Subcutaneous abdominal adipose tissue (tissue), 5 donors: ENCODE results near the gene NMBR.
"Not testable (repeated sequence)": the region's sequence is repeated elsewhere in the genome, so short reads cannot be mapped to it uniquely, and the experiment has no call there.

Experiments
- H3K27ac ChIP-seq: one replicate; pipeline ENCODE4 v1.7.0; 2013; ENCODE audit warnings: low read depth, mild to moderate bottlenecking, inconsistent platforms, low read length, moderate library complexity
- H3K27me3 ChIP-seq, 5 donors: one replicate each; pipeline ENCODE4 v1.7.0; 2013; ENCODE audit warnings: low read length in 5 of 5, inconsistent platforms in 1 of 5; ENCODE audit not compliant: control insufficient read depth in 5 of 5, insufficient read depth in 4 of 5
- H3K36me3 ChIP-seq, 5 donors: one replicate each; pipeline ENCODE4 v1.7.0; 2013; ENCODE audit warnings: low read length in 5 of 5; ENCODE audit not compliant: control insufficient read depth in 5 of 5, insufficient read depth in 5 of 5
- H3K4me1 ChIP-seq, 5 donors: one replicate each; pipeline ENCODE4 v1.7.0; 2013; ENCODE audit warnings: low read length in 5 of 5, mild to moderate bottlenecking in 3 of 5, moderate library complexity in 1 of 5; ENCODE audit not compliant: control insufficient read depth in 5 of 5, insufficient read depth in 5 of 5
- H3K4me3 ChIP-seq, 5 donors: one replicate each; pipeline ENCODE4 v1.7.0; 2013; ENCODE audit warnings: low read length in 5 of 5, low read depth in 1 of 5
- H3K9ac ChIP-seq, 5 donors: one replicate each; pipeline ENCODE4 v1.7.0; 2013; ENCODE audit warnings: low read length in 5 of 5, mild to moderate bottlenecking in 4 of 5, moderate library complexity in 3 of 5
- H3K9me3 ChIP-seq, 5 donors: one replicate each; pipeline ENCODE4 v1.7.0; 2013; ENCODE audit warnings: low read length in 5 of 5; ENCODE audit not compliant: control insufficient read depth in 5 of 5
- donor health status: healthy.
- donor health status: healthy.
- donor health status: healthy.
- donor health status: healthy.
- donor health status: healthy.

NMBR gene

DNA sequence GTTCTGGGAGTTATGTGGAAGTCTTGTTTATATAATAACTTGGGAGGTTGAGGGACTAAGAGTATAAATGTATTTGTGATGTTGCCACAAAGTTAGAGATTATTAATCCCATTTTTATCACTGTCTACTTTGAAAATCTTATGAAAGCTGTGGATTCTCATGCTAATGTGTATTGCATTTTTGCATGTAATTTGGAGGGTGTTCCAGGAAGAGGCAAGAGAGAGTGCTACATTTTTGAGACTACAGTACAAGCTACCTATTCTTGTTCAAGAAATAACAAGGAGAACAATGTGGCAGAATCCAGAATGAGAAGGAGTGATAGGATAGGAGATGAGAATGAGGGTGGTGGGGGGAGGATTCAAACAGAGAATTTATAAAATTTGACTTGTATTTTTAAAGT lies 35.1 kb upstream of the NMBR start:
- no peak overlapping the region for H3K27ac ChIP-seq
- no peak overlapping the region for H3K9ac ChIP-seq
- H3K36me3 ChIP-seq, result peaks cover 0 to 30% (median 10%) of the 10 kb centered on the region in 5 donors
- H3K4me1 ChIP-seq, result peaks cover 0 to 10% (median 0%) of the 10 kb centered on the region in 5 donors
- H3K4me3 ChIP-seq, result no peak overlapping the region
- peaks cover 0 to 5% (median 0%) of the 10 kb centered on the region in 5 donors for H3K9me3 ChIP-seq
- H3K27me3 ChIP-seq, result no peaks in the 10 kb centered on the region

DNA sequence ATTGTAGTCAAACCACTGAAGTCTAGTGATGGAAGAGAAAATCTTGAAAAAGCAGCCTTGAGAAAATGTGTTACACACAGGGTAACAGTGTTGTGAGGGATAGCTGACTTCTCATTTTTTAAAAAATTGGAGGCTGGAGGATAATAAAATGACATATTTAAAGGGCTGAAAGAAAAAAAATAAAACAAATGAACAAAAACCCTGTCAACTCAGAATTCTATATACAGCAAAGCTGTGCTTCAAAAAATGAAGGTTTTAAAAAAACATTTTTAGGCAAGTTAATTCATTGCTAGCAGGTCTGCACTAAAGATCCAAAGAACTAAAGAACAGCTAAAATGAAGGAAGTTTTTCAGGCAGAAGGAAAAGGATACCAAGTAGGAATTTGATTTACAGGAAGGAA lies 31.2 kb upstream of the NMBR start:
- no peak overlapping the region for H3K9ac ChIP-seq
- no peak overlapping the region for H3K27ac ChIP-seq
- H3K36me3 ChIP-seq, result peaks cover 12 to 39% (median 29%) of the 10 kb centered on the region in 5 donors
- H3K27me3 ChIP-seq, result no peaks in the 10 kb centered on the region
- H3K9me3 ChIP-seq, result peaks cover 0 to 5% (median 0%) of the 10 kb centered on the region in 5 donors
- H3K4me3 ChIP-seq, result no peak overlapping the region
- H3K4me1 ChIP-seq, result peaks cover 0 to 4% (median 0%) of the 10 kb centered on the region in 5 donors

DNA sequence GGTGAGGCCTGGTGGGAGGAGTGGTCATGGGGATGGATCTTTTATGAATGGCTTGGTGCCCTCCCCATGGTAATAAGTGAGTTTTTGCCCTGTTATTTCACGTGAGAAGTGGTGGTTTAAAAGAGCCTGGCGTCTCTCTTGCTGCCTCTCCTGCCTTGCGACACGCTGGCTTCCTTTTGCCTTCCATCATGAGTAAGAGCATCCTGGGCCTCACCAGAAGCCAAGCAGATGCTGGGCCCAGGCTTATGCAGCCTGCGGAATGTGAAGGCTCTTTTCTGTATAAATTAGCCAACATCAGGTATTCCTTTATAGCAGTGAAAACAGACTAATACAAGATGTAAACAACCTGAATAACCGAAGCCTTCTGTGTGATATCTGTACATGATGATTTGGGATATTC lies 27.8 kb upstream of the NMBR start:
- peaks cover 0 to 5% (median 0%) of the 10 kb centered on the region in 5 donors for H3K9me3 ChIP-seq
- H3K9ac ChIP-seq, result no peak overlapping the region
- no peak overlapping the region for H3K4me3 ChIP-seq
- no peaks in the 10 kb centered on the region for H3K27me3 ChIP-seq
- H3K4me1 ChIP-seq, result no peaks in the 10 kb centered on the region
- no peak overlapping the region for H3K27ac ChIP-seq
- peaks cover 26 to 51% (median 44%) of the 10 kb centered on the region in 5 donors for H3K36me3 ChIP-seq

DNA sequence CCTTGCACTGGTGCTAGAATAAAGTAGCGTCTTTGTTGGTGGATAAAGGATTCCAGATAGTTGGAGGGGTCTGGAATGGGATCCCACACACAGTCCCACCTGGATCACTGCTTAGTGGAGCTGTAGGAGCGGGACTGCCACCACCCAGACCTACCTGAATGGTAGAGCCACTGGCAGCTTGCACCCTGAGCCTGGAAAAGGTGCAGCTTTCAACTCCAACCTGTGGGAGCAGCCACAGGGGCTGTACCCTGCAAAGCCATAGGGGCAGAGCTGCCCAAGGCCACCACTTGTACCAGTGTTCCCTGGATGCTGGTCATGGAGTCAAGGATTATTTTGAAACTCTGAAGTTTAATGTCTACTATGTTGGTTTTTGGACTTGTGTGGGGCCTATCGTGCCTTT lies 27.1 kb upstream of the NMBR start:
- Histone ChIP-seq H3K4me3 (no peak overlapping the region), H3K9ac (no peak overlapping the region), H3K27ac (no peak overlapping the region), H3K9me3 (peaks cover 0 to 5% (median 0%) of the 10 kb centered on the region in 5 donors), H3K4me1 (no peaks in the 10 kb centered on the region), H3K36me3 (peaks cover 26 to 49% (median 44%) of the 10 kb centered on the region in 5 donors), H3K27me3 (no peaks in the 10 kb centered on the region)

DNA sequence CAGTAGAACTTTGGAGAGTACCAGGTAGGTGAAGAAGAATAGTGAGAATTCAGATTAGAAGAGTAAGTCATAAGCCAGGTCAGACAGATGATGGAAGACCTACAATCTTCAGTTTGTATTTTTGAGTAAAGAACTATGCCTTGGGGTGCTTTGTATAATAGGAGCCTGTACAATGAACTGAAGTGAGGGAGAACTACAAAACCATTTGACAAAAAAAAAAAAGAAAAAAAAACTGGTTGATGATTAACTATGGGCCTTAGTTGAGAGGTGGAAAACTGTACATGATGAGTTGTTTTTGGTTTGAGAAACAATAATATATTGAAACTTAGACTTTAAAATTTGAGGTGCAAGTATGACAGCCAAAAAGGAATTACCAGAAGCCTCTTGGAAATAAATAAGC lies 25.8 kb upstream of the NMBR start:
- Histone ChIP-seq H3K4me1 (no peaks in the 10 kb centered on the region), H3K27ac (no peak overlapping the region), H3K27me3 (no peaks in the 10 kb centered on the region), H3K9ac (no peak overlapping the region), H3K4me3 (no peak overlapping the region), H3K9me3 (no peaks in the 10 kb centered on the region), H3K36me3 (peaks cover 26 to 45% (median 37%) of the 10 kb centered on the region in 5 donors)

DNA sequence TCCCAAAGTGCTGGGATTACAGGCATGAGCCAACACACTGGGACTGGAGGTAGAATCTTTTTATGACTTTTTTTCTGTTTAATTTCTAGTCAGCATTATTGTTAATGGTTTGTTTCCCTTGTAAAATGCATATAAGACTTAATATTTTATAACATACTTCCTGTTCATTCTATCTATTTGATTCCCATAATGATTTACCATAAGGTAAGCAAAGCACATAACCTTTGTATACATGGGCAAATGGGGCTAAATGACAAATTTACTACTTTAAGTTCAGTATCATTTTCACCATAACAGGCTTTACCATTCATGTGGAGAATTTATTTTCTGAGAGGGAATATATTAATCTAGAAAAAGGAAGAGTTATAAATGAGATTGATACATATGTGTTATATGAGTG lies 24.4 kb upstream of the NMBR start:
- Histone ChIP-seq H3K27me3 (no peaks in the 10 kb centered on the region), H3K9me3 (no peaks in the 10 kb centered on the region), H3K4me3 (no peak overlapping the region), H3K9ac (no peak overlapping the region), H3K36me3 (peaks cover 31 to 51% (median 47%) of the 10 kb centered on the region in 5 donors), H3K27ac (no peak overlapping the region), H3K4me1 (no peaks in the 10 kb centered on the region)

DNA sequence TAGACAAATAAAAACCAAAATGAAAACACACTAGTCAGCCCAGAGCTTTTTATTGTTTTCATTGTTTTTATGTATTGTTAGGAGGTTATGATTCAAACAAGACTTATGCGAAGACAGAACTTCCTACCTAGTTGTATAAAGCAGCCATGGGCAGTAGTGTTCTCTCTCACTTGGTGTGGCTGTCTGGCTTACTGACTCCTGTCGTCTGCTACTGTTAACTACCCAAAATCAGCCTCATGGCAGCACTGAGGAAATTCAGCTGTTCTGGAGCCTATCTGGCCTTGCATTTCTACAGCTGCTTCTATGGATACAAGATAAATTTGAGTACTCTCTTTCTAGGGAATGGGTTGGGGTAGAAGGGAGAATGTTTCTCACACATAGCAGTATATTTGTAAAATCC lies 20.6 kb upstream of the NMBR start:
- H3K9me3 ChIP-seq, result no peaks in the 10 kb centered on the region
- no peak overlapping the region for H3K4me3 ChIP-seq
- H3K36me3 ChIP-seq, result peaks cover 17 to 31% (median 25%) of the 10 kb centered on the region in 5 donors
- no peak overlapping the region for H3K27ac ChIP-seq
- H3K9ac ChIP-seq, result no peak overlapping the region
- peaks cover 0 to 12% (median 6%) of the 10 kb centered on the region in 5 donors for H3K4me1 ChIP-seq
- no peaks in the 10 kb centered on the region for H3K27me3 ChIP-seq

DNA sequence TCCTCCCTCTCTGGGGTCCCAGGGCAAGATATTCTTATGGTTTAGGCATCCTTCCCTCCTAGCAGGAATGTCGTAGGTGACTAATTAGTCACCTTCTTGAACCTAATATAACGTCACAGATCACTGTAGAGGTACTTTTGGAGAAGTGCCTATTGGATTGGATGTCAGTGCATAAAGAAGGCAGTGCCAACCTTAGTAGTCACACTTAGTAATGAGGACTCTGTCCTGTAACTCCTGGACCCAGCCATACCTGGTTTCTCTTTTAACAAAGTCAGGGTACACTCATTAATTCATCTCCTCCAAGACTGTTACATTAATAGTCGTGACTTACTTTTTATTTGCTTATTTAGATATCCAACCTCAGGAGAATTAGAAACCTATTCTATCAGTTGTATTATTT lies 20.1 kb upstream of the NMBR start:
- H3K9ac ChIP-seq, result no peak overlapping the region
- peaks cover 0 to 12% (median 6%) of the 10 kb centered on the region in 5 donors for H3K4me1 ChIP-seq
- H3K9me3 ChIP-seq, result no peaks in the 10 kb centered on the region
- no peak overlapping the region for H3K4me3 ChIP-seq
- peaks cover 14 to 29% (median 22%) of the 10 kb centered on the region in 5 donors for H3K36me3 ChIP-seq
- H3K27ac ChIP-seq, result no peak overlapping the region
- no peaks in the 10 kb centered on the region for H3K27me3 ChIP-seq

DNA sequence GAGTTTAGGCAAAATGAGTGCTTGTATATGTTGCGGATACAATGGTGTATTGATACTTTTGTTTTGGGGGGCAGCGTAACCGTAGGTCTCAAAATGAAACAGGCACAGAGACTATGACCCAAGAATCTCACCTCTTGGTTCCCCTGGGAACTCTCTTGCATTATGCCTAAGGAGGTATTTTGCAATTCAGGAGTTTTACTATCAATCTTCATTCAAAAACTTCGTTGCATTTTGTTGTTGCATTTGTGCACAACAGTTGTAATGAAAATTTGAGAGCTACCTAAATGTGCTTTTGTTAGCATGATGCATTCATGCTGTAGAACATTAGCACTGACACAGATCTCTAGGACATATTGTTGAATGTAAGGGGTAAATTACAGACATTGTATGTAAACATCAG lies 18.3 kb upstream of the NMBR start:
- no peaks in the 10 kb centered on the region for H3K9me3 ChIP-seq
- H3K27ac ChIP-seq, result no peak overlapping the region
- H3K9ac ChIP-seq, result no peak overlapping the region
- H3K4me3 ChIP-seq, result no peak overlapping the region
- no peaks in the 10 kb centered on the region for H3K27me3 ChIP-seq
- peaks cover 5 to 19% (median 16%) of the 10 kb centered on the region in 5 donors for H3K36me3 ChIP-seq
- H3K4me1 ChIP-seq, result peaks cover 0 to 12% (median 8%) of the 10 kb centered on the region in 5 donors

DNA sequence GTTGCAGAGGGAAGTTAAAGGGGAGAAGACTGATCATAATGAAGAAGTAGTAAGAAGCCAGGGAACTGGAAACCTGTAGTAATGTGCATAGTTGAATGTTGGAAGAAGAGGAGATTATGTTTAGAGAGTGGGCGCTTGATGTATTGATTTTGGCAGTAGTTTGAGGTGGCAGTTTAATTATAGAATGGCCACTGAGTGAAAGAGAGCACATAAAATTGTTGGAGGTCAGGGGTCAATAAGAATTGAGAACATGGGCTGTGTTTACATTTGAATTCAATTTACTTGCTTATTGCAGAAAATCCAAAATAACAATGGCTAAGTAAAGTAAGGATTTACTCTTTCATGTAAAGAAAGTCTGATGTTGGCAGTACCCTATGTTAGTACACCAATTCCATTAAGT lies 15.9 kb upstream of the NMBR start:
- Histone ChIP-seq H3K4me1 (peaks cover 0 to 12% (median 8%) of the 10 kb centered on the region in 5 donors), H3K27me3 (no peaks in the 10 kb centered on the region), H3K27ac (no peak overlapping the region), H3K9ac (no peak overlapping the region), H3K4me3 (no peak overlapping the region), H3K9me3 (no peaks in the 10 kb centered on the region), H3K36me3 (peaks cover 5 to 14% (median 11%) of the 10 kb centered on the region in 5 donors)

DNA sequence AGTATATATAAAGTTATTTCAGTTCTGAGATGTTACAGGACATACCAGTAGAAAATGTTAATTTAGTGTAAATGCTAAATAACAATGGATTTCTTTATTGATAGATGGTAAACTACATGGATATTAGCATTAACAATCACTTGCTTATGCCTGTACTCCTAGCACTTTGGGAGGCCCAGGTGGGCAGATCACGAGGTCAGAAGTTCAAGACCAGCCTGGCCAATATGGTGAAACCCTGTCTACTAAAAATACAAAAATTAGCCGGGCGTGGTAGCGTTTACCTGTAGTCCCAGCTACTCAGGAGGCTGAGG lies 9.8 kb upstream of the NMBR start:
- H3K9ac ChIP-seq, result not testable (repeated sequence)

More for the DNA sequence above, 9.8 kb upstream of the NMBR start:
- H3K9me3 ChIP-seq, H3K27me3 ChIP-seq, H3K4me1 ChIP-seq, H3K36me3 ChIP-seq, H3K27ac ChIP-seq, H3K4me3 ChIP-seq: not testable (repeated sequence)
